Fibroblast of peridontal ligament (primary cell): ENCODE data around the gene IL1B.
"Not testable (repeated sequence)": the region's sequence is repeated elsewhere in the genome, so short reads cannot be mapped to it uniquely, and the experiment has no call there.

Source experiments
- DNase-seq: peaks from one replicate; pipeline ENCODE4 v3.0.0-alpha.2; 2010; ENCODE audit errors: extremely low read depth

Gene IL1B

DNA sequence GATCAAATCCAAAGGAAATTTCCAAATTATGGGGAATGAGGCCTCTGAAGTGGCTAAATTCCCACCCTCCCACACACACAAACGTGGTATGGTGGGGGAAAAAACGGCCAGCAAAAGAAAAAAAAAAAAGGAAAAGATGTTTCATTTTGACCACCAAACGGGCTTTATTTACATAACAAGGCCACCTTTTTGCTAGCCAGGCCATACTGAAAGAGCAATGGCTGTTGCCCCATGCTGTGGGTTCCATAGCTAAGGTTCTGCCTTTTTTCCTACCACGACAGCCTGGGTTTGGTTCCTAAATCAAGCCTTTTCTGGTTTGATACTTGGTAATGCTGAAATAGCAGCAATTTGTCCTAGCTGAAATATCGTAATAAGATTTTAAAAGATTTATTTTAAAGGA is 14.0 kb upstream of the IL1B start:
- DNase-seq = no peak

DNA sequence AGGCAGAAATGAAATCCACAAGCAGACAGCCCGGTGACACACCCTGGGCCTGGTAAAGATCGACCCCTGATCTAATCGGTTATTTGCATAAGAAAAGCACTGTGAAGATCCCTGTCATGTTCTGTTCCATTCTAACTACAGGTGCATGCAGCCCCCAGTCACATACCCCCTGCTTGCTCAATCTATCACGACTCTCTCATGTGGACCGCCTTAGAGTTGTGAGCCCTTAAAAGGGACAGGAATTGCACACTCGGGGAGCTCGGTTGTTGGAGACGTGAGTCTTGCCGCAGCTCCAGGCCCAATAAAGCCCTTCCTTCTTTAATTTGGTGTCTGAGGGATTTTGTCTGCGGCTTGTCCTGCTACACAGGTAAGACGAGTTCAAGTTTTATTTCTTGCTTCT is 13.4 kb upstream of the IL1B start:
- no peak for DNase-seq

DNA sequence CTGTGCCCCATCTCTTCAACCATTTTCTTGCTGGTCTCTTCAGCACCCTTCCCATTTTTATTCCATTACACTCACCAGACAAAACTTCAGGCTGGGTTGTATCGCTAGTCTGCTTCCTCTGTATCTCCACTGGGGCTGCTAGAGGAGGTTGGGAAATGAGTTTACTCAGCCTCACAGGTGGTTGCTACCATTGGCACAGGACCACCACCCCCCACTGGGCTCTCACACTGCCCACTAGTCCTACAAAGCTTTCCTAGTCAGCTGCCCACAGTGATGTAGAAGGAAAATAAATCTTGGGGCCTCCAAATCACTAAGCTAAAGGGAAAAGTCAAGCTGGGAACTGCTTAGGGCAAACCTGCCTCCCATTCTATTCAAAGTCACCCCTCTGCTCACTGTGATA is 12.3 kb upstream of the IL1B start:
- DNase-seq = no peak

DNA sequence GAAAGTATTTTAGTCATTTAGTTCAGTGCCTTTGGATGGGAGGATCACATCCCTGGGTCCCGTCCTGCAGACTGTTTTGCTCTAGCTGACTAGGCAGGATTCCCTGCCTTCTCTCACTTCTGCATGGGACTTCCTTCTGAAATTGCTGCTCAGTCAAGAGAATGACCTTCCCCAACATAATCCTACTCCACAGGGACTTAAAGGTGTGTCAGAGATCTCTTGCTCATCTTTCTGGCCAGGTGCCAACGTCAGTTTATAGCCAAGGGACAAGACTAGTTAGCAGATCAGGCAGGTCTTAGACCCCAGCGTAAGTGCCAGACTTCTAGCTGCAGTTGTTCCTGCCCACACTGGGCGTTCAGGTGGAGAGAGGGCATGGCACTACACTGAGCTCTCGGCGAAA is 9.5 kb upstream of the IL1B start:
- DNase-seq = no peak

DNA sequence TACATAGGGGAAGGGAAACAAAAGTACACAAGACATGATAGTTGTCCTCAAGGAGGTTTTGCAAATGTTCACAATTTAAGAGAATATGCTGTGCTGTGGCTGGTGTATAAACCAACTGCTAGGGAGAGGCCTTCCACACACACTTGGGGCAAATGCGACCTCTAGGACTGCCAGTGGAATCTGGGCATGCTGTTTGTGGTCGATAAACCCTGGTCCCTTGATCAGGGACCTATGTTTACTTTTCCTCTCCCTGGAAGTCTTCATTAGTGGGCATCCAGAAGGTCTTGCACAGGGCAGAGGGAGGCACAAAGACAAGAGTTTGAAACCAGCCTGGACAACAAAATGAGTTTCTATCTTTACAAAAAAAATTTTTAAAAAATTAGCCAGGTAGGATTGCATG is 7.3 kb upstream of the IL1B start:
- DNase-seq = no peak

DNA sequence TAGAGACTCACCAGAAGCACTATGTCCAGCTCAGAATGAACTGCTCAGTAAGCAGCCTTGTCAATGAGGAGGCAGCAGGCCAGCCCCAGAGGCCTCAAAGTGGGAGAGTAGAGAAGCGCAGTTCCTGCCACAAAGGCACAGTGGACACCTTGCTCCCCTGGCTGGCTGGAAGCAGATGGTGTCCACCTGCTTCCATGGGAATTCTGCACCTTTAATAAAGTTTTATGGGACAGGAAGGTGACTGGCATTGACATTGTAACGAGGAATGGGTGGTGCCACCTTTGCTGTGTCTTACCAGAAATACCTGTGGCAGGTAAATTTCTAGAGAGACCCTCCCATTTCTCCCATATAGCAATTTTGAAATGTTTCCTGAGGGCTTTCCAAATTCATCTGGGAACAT is 6.7 kb upstream of the IL1B start:
- DNase-seq = no peak

DNA sequence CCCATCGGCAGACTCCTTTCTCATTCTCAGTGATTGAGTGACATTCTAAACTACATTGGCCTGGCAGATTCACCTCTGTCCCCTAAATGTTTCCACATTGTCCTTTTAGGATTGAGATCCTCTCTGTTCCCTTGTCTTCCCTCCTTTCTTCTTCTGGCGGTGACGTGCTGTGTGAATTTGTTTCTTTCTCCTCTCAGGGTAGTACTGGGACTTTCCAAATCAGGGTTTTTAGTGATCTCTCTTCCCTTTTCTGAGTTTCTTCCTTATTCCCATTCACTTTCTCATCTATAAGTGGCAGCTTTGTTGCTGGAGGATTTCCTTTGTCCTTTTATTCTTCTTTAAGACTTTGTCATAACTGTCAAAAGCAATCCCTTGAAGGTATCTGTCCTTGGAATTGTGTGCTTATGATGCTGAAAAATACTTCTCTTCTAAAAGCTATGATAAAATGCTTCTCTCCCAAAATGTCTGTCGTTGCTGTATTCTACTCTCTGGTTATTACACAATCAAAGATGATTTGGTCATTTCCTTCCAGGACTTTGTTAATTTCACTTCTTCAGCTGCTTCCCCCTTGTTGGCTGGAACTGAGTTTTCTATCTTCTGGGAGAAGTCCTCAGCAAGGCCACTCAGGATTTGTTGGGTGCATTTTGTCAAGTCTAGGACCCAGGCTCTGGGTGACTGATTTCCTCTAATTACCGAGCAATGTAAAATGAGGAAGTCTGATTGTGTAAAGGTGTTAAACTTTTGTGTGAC is 4.9 kb upstream of the IL1B start:
- DNase-seq = no peak

DNA sequence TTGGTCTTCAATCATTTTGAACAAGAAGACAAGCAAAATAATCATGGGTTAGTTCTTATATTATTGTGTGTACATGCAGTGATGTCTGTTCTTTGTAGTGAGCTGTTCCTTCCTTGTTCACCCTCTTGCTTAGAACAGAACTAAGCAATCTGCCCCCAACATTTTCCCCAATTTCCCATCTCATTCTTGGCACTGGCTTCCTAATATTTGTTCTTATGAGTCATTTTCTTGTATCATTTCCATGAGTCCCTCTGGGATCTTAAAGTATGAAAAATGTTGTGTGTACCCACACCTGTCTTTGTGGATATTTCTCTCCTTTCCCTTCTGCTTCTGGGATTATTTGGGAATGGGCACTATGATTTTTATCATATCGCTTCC is 3.5 kb upstream of the IL1B start:
- no peak for DNase-seq

DNA sequence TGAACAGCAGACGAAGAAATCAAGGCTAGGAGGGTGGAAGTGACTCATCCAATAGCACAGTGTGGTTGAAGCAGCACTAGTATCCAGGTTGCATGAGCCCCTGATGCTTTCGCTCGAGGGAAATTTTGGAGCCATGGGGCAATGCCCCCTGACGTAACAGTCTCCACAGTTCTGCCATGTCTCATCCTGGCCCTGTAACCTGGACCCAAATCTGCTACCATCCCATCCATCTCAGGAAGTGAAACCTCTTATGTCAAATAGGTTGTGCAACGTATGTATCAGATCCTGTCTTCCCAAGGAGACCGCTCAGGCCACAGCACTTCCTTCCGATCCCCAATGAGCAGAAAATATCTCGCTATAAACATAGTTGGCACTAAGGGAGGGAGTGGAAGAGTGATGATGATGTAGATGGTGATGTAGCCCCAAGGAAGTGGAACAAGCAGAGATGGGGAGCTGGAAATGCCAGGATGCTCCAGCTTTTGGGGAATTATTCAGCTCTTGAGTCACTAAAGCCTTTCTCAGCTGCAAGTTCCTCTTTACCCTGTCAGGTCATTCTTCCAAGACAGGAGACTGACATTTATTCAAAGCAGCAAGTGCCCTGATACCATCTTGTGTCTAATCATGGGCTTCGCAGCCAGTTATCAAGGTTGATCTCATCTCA is 3.0 kb upstream of the IL1B start:
- DNase-seq = no peak

DNA sequence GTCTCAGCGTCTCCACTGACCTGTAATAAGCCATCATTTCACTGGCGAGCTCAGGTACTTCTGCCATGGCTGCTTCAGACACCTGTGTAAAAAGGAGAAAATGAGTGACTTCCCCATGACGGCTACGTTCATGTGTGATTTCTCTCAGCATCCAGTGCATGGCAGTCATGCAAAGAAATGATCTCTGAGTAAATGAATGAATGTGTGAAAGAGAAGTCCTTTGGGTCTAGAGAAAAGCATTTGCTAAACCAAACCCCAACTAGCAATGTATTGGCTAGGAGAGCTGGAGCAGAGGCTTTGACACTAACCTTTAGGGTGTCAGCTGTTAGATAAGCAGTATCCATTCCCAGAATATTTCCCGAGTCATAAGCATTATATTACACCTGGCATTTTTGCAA is 417 bp downstream of the IL1B start:
- DNase-seq = no peak

DNA sequence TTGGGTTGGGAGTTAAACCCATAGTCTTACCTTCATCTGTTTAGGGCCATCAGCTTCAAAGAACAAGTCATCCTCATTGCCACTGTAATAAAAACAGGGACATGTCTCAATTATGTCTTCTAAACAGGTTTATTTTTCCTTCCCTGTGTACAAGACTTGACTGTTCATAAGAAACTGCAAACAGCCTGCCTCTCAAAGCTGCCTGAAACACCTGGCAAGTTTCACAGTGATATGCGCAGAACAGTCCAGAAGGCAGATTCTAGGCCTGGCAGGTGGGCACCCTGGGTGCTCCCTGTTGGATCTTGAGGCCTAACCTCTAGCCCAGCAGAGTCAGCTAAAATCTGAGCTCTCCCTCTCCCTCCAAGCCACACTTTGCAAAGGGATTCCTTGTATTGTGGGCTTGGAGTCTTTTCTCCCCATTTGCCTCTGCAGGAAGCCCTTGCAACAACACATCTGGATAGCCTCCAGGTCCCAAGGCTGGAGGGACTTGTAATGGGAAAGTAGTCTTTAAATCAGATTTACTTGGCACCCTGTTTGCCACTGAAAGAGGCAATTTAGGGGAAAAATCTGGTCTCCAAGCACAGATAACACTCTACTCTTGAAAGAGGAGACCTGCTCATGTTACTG is 930 bp downstream of the IL1B start:
- DNase-seq = no peak

DNA sequence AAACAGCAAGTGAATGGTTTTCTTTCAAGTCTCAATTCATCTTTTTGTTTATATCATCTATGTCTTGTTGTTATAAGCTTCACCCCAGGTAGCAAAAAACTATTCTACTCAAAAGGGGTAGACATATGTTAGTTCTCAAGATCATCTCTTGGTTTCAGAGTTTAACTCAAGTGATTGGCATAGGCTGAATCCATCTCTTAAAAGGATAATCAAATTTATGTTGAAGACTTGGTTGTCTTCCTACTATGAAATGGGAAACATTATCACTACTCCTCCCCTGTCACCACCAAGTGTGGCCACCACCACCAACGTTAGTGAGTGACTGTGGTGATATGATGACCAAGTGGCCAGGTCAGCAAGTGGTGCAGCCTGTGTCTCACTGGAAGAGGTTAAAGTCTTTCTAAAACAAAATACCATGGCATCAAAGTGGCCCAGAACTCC is 1.5 kb downstream of the IL1B start:
- no peak for DNase-seq

DNA sequence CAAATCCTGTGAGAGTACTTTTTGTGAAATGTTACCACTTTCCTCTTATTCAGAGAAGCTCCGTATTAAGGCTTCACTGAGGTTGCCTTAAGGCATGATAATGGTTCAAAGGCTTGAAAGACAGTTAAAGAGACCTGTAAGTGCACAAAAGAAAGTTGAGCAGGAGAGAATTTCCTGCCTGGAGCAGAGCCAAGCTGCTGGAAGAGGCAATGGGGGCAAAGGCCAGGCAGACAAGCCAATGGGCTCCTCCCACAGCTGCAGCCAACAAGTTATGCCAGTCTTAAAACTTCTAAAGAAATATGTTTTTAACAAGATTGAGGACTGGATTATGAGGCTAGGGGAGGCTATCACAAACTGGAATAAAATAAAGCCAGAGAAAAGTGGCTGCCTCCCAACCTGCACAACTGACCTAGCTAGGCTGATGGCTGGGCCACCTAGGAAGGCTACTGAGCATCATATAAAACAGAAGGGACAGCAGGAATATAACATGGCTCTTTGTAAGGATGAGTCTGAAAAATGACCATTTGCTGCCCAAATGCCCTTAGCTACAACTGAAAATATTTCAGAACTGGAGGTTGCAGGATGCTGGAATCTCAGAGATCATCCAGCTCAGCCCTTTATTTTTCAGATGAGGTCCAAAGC is 2.1 kb downstream of the IL1B start:
- no peak for DNase-seq

DNA sequence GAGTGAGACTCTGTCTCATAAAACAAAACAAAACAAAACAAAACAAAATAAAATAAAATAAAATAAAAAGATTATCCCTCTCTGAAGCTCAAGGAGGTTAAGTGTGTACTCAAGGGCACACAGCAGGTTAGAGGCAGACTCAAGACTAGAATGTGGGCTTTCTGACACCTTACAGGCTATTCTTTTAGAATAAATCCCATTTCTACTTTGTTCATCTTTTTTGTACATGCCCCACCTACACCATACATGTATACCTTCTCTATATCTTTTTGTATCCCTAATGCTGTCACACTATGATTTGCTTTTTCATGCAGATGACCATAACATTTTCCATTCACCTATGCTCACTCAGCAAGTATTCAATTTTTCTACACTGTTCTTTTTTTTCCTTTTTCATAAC is 2.6 kb downstream of the IL1B start:
- DNase-seq = no peak

DNA sequence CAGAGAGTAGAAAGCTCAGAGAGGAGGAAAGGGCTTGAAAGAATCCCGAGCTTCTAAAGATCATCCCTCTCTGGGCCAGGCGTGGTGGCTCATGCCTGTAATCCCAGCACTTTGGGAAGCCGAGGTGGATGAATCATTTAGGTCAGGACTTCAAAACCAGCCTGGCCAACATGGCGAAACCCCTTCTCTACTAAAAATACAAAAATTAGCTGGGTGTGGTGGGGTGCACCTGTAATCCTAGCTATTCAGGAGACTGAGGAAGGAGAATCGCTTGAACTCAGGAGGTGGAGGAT is 3.0 kb downstream of the IL1B start:
- not testable (repeated sequence) for DNase-seq

DNA sequence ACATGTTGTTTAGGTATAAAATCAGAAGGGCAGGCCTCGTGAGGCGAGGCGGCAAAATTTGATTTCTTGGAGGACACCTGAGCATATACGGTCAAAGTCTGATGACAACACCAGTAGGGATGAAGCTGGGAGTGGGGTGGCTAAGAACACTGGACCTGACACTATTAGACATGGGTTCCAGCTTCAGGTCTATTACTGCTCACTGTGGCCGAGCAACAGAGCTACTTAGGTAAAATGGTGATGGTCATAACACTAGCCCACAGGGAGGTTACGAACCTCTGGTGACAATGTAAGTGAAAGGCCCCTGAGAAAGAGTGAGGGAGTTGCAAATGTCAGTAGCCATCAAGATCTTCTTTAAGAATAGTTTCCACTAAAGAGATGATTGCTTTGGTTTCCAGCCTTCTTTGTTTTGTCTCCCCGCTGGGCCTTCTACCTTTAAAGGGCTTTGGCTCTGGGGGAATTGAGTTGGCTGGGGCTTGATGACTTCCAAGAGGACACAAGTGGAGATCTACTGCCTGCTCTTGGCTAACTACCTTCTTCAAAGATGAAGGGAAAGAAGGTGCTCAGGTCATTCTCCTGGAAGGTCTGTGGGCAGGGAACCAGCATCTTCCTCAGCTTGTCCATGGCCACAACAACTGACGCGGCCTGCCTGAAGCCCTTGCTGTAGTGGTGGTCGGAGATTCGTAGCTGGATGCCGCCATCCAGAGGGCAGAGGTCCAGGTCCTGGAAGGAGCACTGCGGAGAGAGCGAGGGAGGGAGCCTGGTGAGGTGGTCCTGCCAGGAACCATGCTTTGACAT is 3.5 kb downstream of the IL1B start:
- DNase-seq = no peak

DNA sequence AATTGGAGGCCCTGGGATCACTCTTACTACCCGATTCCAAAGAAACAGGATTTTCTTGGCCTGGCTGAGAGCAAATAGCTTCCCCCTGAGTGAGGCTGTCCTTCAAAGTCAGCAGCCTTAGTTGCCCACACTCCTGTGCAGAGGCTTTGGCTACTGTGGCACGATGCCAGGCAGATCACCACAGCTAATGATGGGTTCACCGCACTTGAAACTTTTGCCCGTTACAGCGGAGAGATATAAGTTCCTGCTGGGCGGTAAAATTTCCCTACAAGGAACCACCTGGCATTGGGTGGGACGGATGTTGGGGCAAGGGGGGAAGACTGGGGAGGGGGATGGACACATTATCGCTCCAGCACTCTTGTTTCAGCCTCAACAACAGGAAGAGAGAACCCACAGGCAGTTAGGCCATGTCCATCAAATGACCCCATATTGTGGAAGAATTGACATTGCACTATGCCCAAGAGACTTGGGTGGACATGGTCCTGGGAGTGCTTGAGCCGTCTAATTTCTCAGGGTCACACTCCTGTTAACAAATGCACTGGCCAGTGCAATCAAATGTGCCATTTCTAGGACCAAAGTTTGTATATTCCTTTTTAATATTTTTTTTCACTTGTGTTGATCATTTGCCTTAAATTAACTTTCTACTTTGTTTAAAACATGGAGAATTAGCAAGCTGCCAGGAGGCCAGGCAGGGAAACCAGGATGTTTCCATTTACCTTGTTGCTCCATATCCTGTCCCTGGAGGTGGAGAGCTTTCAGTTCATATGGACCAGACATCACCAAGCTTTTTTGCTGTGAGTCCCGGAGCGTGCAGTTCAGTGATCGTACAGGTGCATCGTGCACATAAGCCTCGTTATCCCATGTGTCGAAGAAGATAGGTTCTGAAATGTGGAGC is 4.4 kb downstream of the IL1B start:
- DNase-seq = no peak

DNA sequence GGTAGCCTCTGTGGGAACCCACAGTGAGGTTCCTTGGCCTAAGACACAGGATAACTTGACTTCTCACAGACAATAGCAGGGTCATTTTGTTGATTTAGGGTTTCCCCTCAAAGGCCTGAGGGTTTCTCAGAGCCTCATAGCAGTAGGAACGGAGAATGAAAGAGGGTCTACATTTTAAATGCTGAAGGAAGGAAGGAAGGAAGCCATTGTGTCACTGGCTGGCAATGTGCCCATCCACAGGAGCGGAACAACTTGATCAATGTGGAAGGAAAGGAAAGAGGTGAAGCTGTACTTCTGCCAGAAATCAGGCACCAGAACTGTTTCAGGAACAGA is 5.1 kb downstream of the IL1B start:
- no peak for DNase-seq

DNA sequence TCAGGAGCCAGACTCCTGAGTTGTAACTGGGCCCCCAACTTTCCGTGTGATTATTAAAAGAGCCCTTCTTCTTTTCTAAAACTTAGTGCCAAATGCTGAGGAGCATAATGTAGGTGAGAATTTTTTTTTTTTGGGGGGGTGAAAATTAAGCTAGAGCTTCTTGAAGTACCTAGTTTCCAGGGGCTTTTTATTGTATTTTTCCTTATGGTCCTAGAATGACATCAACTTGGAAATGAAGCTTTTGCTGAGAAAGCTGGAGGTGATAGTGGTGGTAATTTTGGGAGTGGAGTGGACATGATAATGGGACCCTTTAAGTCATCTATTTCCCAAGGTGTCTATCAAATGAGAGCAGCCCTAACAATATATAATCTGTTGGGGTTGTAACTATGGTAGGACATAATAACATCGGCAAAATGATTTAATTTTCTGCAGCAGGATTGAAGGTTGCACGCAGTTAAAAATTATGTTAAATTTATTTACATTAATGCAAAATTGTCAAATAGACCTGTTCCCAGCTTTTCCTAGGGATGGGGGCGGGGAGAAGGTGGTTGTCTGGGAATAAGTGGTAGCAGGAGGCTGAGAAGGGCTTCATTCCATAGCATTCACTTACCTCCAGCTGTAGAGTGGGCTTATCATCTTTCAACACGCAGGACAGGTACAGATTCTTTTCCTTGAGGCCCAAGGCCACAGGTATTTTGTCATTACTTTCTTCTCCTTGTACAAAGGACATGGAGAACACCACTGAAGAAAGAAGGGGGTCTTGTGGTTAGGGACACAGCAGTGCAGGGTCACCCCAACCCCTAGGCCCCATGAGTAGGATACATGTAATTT is 5.7 kb downstream of the IL1B start:
- no peak for DNase-seq

DNA sequence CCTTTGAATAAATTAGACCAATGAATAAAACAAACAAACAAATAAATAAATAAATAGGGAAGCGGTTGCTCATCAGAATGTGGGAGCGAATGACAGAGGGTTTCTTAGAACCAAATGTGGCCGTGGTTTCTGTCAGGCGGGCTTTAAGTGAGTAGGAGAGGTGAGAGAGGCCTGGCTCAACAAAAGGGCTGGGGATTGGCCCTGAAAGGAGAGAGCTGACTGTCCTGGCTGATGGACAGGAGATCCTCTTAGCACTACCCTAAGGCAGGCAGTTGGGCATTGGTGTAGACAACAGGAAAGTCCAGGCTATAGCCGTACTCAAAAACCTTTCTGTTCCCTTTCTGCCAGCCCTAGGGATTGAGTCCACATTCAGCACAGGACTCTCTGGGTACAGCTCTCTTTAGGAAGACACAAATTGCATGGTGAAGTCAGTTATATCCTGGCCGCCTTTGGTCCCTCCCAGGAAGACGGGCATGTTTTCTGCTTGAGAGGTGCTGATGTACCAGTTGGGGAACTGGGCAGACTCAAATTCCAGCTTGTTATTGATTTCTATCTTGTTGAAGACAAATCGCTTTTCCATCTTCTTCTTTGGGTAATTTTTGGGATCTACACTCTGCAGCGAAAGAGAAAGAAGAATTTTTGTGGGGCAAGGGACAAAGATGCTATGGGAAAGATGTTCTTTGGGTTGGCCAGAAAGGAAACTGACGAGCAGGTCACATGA is 6.5 kb downstream of the IL1B start:
- no peak for DNase-seq
